ENCODE results near the gene PHYHIPL. TPM values are rescaled to one million over a fixed set of nuclear protein-coding genes. Genes with fewer than 3 reads are reported as not detected.

PHYHIPL gene
- total RNA-seq, 1 experiment from 2014 or later: not detected

DNA sequence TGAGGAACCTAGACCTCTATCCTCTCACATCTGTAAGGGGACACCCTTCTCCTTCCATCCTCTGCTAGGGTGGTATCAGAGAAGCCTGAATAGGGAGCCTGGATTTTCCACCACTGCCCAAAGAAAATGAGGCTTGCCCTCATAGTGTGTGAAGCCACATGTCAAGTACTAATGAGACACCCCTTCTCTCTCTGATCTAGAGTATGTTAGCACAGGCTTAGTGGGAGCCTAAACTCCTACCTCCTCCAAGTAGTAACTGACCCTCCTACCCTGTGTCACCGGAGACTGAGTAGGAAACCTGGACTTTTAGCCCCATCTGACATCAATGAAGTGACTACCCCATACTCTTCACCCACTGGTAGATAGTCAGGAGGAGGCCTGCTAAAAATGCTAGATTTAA lies 65.6 kb downstream of the PHYHIPL start:
- no TSS peak for BruUV-seq (replicated peaks)
- no peaks in the 10 kb centered on the region for H3K4me1 ChIP-seq (ENCODE audit: insufficient read depth, low read length)
- no peak overlapping the region for H3K4me3 ChIP-seq (ENCODE audit: low read length)
- H4K20me1 ChIP-seq (ENCODE audit: low read length): no peaks in the 10 kb centered on the region
- intact Hi-C loops (cut with micrococcal nuclease): loop anchor here (5.0 to 10.0 kb wide), 3 partner anchors 120 to 803 kb away; partner anchors contain the start of gene FAM13C
- no peak overlapping the region for H2AFZ ChIP-seq (ENCODE audit: low read length)
- H3K9me3 ChIP-seq (ENCODE audit: low read length): no peaks in the 10 kb centered on the region
- no peaks in the 10 kb centered on the region for H3K9me2 ChIP-seq (replicated peaks; ENCODE audit: low read length)
- H3F3A ChIP-seq (ENCODE audit: low read length, unreplicated experiment): no peaks in the 10 kb centered on the region
- H3K36me3 ChIP-seq (ENCODE audit: low read depth, low read length): no peaks in the 10 kb centered on the region
- peaks cover 21% of the 10 kb centered on the region for H3K27me3 ChIP-seq (ENCODE audit: low read length)
- H3K79me2 ChIP-seq (ENCODE audit: low read length): no peaks in the 10 kb centered on the region
- ATAC-seq: no peak
- no peak overlapping the region for H3K9ac ChIP-seq (ENCODE audit: low read length)
- ChIA-PET CTCF (no interaction called here), POLR2A (ENCODE audit: unreplicated experiment) (no interaction called here)
- DNase-seq: no peak
- no peak overlapping the region for H3K27ac ChIP-seq (ENCODE audit: low read length)
- TF ChIP-seq EZH2 (IDR thresholded peaks at IDR 0.05; ENCODE audit: low read length, unreplicated experiment) (no peak), EZH2phosphoT487 (IDR thresholded peaks at IDR 0.05; ENCODE audit: borderline replicate concordance, low read length) (no peak)
- TF ChIP-seq, protein P1, sequence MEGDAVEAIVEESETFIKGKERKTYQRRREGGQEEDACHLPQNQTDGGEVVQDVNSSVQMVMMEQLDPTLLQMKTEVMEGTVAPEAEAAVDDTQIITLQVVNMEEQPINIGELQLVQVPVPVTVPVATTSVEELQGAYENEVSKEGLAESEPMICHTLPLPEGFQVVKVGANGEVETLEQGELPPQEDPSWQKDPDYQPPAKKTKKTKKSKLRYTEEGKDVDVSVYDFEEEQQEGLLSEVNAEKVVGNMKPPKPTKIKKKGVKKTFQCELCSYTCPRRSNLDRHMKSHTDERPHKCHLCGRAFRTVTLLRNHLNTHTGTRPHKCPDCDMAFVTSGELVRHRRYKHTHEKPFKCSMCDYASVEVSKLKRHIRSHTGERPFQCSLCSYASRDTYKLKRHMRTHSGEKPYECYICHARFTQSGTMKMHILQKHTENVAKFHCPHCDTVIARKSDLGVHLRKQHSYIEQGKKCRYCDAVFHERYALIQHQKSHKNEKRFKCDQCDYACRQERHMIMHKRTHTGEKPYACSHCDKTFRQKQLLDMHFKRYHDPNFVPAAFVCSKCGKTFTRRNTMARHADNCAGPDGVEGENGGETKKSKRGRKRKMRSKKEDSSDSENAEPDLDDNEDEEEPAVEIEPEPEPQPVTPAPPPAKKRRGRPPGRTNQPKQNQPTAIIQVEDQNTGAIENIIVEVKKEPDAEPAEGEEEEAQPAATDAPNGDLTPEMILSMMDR (conservative IDR thresholded peaks at IDR 0.05; ENCODE audit: low read depth, low read length): no peak
- no peak overlapping the region for H3K4me2 ChIP-seq (ENCODE audit: low read length)

DNA sequence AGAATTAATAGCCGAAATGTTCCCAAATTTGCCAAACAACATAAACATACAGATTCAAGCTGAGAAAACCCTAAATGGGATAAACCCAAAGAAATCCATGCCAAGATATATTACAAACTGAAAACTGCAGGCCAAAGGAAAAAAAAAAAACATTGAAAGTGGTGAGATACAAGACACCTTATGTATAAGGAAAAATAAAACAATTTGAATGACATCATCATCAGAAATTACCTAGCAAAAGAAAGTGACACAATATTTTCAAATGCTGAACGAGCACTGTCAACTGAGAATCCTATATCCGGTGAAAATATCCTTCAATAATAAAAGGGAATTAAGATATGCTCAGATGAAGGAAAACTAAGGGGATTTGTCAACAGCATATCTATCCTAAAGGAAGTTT lies 66.5 kb downstream of the PHYHIPL start:
- Histone ChIP-seq H3K9me3 (ENCODE audit: low read length) (no peaks in the 10 kb centered on the region), H3K4me3 (ENCODE audit: low read length) (no peak overlapping the region), H3F3A (ENCODE audit: low read length, unreplicated experiment) (no peaks in the 10 kb centered on the region), H3K4me1 (ENCODE audit: insufficient read depth, low read length) (no peaks in the 10 kb centered on the region), H3K27me3 (ENCODE audit: low read length) (peaks cover 30% of the 10 kb centered on the region), H3K36me3 (ENCODE audit: low read depth, low read length) (no peaks in the 10 kb centered on the region), H3K79me2 (ENCODE audit: low read length) (no peaks in the 10 kb centered on the region), H4K20me1 (ENCODE audit: low read length) (no peaks in the 10 kb centered on the region), H3K27ac (ENCODE audit: low read length) (no peak overlapping the region), H3K9me2 (replicated peaks; ENCODE audit: low read length) (no peaks in the 10 kb centered on the region), H2AFZ (ENCODE audit: low read length) (no peak overlapping the region), H3K9ac (ENCODE audit: low read length) (no peak overlapping the region), H3K4me2 (ENCODE audit: low read length) (no peak overlapping the region)
- POLR2A ChIA-PET (ENCODE audit: unreplicated experiment): no interaction called here
- BruUV-seq (replicated peaks): no TSS peak
- ATAC-seq (no peak), DNase-seq (no peak)
- CTCF ChIA-PET: no interaction called here
- intact Hi-C loops (cut with micrococcal nuclease): loop anchor here (5.0 to 10.0 kb wide), 3 partner anchors 119 to 802 kb away; partner anchors contain the start of gene FAM13C
- TF ChIP-seq EZH2 (IDR thresholded peaks at IDR 0.05; ENCODE audit: low read length, unreplicated experiment) (no peak), EZH2phosphoT487 (IDR thresholded peaks at IDR 0.05; ENCODE audit: borderline replicate concordance, low read length) (no peak)
- TF ChIP-seq, protein P1 (conservative IDR thresholded peaks at IDR 0.05; ENCODE audit: low read depth, low read length): no peak

DNA sequence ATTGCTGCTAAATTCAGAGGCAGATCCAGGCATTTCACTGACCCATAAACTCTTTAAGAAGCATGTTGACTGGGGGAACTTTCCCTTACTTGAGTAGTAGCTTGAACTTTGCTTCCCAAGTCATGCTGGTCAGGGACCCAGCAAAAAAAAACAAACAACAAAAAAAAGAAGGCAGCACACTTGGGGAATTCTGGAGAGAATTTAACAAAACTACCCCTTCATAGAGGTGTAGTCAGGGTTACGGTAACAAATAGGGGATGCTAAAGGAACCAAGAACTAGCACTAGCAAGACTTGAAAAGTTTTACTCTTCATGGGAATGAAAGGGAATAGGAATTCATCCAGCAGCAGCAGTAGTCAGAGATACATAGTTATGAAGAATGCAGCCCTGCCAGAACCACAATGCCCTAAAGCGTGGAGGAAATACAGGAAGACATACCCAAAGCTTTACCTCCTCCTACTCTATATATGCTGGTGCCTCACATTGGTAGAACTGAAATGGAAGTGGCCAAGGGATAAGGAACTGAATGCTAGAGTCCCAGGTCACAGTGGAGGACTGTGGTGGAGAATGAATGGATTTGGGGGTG lies 67.3 kb downstream of the PHYHIPL start:
- H3K27ac ChIP-seq (ENCODE audit: low read length): no peak overlapping the region
- H3K79me2 ChIP-seq (ENCODE audit: low read length): no peaks in the 10 kb centered on the region
- no peak overlapping the region for H3K4me2 ChIP-seq (ENCODE audit: low read length)
- no peak overlapping the region for H3K9ac ChIP-seq (ENCODE audit: low read length)
- H3K4me1 ChIP-seq (ENCODE audit: insufficient read depth, low read length): no peaks in the 10 kb centered on the region
- DNase-seq (no peak), ATAC-seq (no peak)
- H3K36me3 ChIP-seq (ENCODE audit: low read depth, low read length): no peaks in the 10 kb centered on the region
- peaks cover 34% of the 10 kb centered on the region for H3K27me3 ChIP-seq (ENCODE audit: low read length)
- no TSS peak for BruUV-seq (replicated peaks)
- H2AFZ ChIP-seq (ENCODE audit: low read length): no peak overlapping the region
- H4K20me1 ChIP-seq (ENCODE audit: low read length): no peaks in the 10 kb centered on the region
- no peak for TF ChIP-seq EZH2 (IDR thresholded peaks at IDR 0.05; ENCODE audit: low read length, unreplicated experiment)
- TF ChIP-seq EZH2phosphoT487 (IDR thresholded peaks at IDR 0.05; ENCODE audit: borderline replicate concordance, low read length): no peak
- TF ChIP-seq, protein P1 (conservative IDR thresholded peaks at IDR 0.05; ENCODE audit: low read depth, low read length): no peak
- ChIA-PET POLR2A (ENCODE audit: unreplicated experiment) (no interaction called here), CTCF (no interaction called here)
- no peaks in the 10 kb centered on the region for H3F3A ChIP-seq (ENCODE audit: low read length, unreplicated experiment)
- no peaks in the 10 kb centered on the region for H3K9me3 ChIP-seq (ENCODE audit: low read length)
- H3K4me3 ChIP-seq (ENCODE audit: low read length): no peak overlapping the region
- no peaks in the 10 kb centered on the region for H3K9me2 ChIP-seq (replicated peaks; ENCODE audit: low read length)
- intact Hi-C loops (cut with micrococcal nuclease): loop anchor here (5.0 to 10.0 kb wide), 3 partner anchors 119 to 801 kb away; partner anchors contain the start of gene FAM13C

All from PC-3 (cell line).